Activated naive CD4-positive, alpha-beta T cell treated with anti-CD3 and anti-CD28 coated beads for 36 hours (primary cell): ENCODE data around the gene MERTK. TPM values are rescaled to one million over a fixed set of nuclear protein-coding genes. Genes with fewer than 3 reads are reported as not detected.
"Not testable (repeated sequence)": the region's sequence is repeated elsewhere in the genome, so short reads cannot be mapped to it uniquely, and the experiment has no call there.

Experiments
- CTCF ChIA-PET: fragments of 350-600 bp; sonication (Branson Sonifier 250); formaldehyde crosslinking; loops from one replicate; lab custom pipeline; 2021; ENCODE audit warnings: antibody characterized with exemption; lab: Charles Lee
- DNase-seq: peaks from one replicate; pipeline ENCODE4 v3.0.0-alpha.2; 2020
- H3K27ac Mint-ChIP-seq: one replicate; pipeline ENCODE4 v1.8.0; 2021; ENCODE audit warnings: mild to moderate bottlenecking, mixed read lengths
- H3K27me3 Mint-ChIP-seq: one replicate; pipeline ENCODE4 v1.8.0; 2021; ENCODE audit warnings: low read depth, mixed read lengths
- H3K36me3 Mint-ChIP-seq: one replicate; pipeline ENCODE4 v1.8.0; 2021; ENCODE audit warnings: low read depth, mixed read lengths
- H3K4me1 Mint-ChIP-seq: one replicate; pipeline ENCODE4 v1.8.0; 2021; ENCODE audit warnings: low read depth, mixed read lengths
- H3K4me3 Mint-ChIP-seq: one replicate; pipeline ENCODE4 v1.8.0; 2021; ENCODE audit warnings: mild to moderate bottlenecking, moderate library complexity, mixed read lengths
- H3K9me3 Mint-ChIP-seq: one replicate; pipeline ENCODE4 v1.8.0; 2021; ENCODE audit warnings: mixed read lengths
- intact Hi-C: fragments of 100-400 bp; cut with micrococcal nuclease; formaldehyde crosslinking; loops from one replicate; pipeline ENCODE4 v1.15.1; 2023
- total RNA-seq, 2 experiments: library from RNA; stranded (reverse); gene quantifications; one replicate each; pipeline ENCODE4 v1.2.3, GENCODE V29; 2021

MERTK gene
- total RNA-seq, 2 experiments from 2014 or later = 0.57 to 0.88 TPM

- Mint-ChIP-seq H3K27me3 (peaks cover 18% of the 10 kb centered on the region), H3K4me3 (peak overlapping the region; percentile 55), H3K36me3 (no peaks in the 10 kb centered on the region), H3K9me3 (no peaks in the 10 kb centered on the region), H3K27ac (no peak overlapping the region), H3K4me1 (peaks cover 9% of the 10 kb centered on the region)
- intact Hi-C loops = loop anchor here (1.0 kb wide), 1 partner anchor 149 kb away; no protein-coding TSS in a partner anchor
- DNase-seq = peak; percentile 37
- CTCF ChIA-PET = interaction anchor here (0.8 to 2.5 kb wide), 3 partner anchors 11 to 87 kb away, joined by 4 to 11 read pairs (median 4); no protein-coding TSS in a partner anchor
Observed at GRCh38 chr2:111898703-111899514, 502 bp downstream of the MERTK start.

GRCh38 chr2:111900859-111901258, 2.5 kb downstream of the MERTK start:
- Mint-ChIP-seq H3K27me3 (peaks cover 14% of the 10 kb centered on the region), H3K4me3 (no peak overlapping the region), H3K36me3 (no peaks in the 10 kb centered on the region), H3K4me1 (peaks cover 11% of the 10 kb centered on the region), H3K27ac (no peak overlapping the region), H3K9me3 (no peaks in the 10 kb centered on the region)
- peak; percentile 25 for DNase-seq
- intact Hi-C loops = no loop called here
- CTCF ChIA-PET = interaction anchor here (0.9 to 1.2 kb wide), 2 partner anchors 11 to 362 kb away, joined by 3 to 4 read pairs; no protein-coding TSS in a partner anchor

GRCh38 chr2:111903516-111903915, 5.1 kb downstream of the MERTK start:
- intact Hi-C loops = no loop called here
- Mint-ChIP-seq H3K27ac (no peak overlapping the region), H3K9me3 (no peaks in the 10 kb centered on the region), H3K27me3 (peaks cover 8% of the 10 kb centered on the region), H3K4me1 (peaks cover 18% of the 10 kb centered on the region), H3K4me3 (no peak overlapping the region), H3K36me3 (no peaks in the 10 kb centered on the region)
- CTCF ChIA-PET = no interaction called here
- no peak for DNase-seq

GRCh38 chr2:111903930-111904439, 5.6 kb downstream of the MERTK start:
- H3K4me1 Mint-ChIP-seq = peaks cover 18% of the 10 kb centered on the region
- intact Hi-C loops = no loop called here
- DNase-seq = no peak
- CTCF ChIA-PET = no interaction called here
- no peaks in the 10 kb centered on the region for H3K9me3 Mint-ChIP-seq
- no peaks in the 10 kb centered on the region for H3K36me3 Mint-ChIP-seq
- no peak overlapping the region for H3K4me3 Mint-ChIP-seq
- peaks cover 8% of the 10 kb centered on the region for H3K27me3 Mint-ChIP-seq
- H3K27ac Mint-ChIP-seq = no peak overlapping the region

GRCh38 chr2:111904726-111905474, 6.5 kb downstream of the MERTK start:
- Mint-ChIP-seq H3K36me3 (no peaks in the 10 kb centered on the region), H3K27me3 (no peaks in the 10 kb centered on the region), H3K4me3 (no peak overlapping the region), H3K27ac (no peak overlapping the region), H3K4me1 (peaks cover 15% of the 10 kb centered on the region), H3K9me3 (no peaks in the 10 kb centered on the region)
- no peak for DNase-seq
- CTCF ChIA-PET = no interaction called here
- intact Hi-C loops = no loop called here

- H3K9me3 Mint-ChIP-seq, DNase-seq, H3K36me3 Mint-ChIP-seq, H3K27ac Mint-ChIP-seq, H3K4me3 Mint-ChIP-seq, intact Hi-C loops, H3K27me3 Mint-ChIP-seq: not testable (repeated sequence)
- CTCF ChIA-PET = interaction anchor here (0.9 kb wide), 1 partner anchor 15 kb away, joined by 3 read pairs; no protein-coding TSS in a partner anchor
- H3K4me1 Mint-ChIP-seq = peaks cover 15% of the 10 kb centered on the region
Observed at GRCh38 chr2:111905475-111905869, 7.1 kb downstream of the MERTK start.

GRCh38 chr2:111905990-111906735, 7.8 kb downstream of the MERTK start:
- Mint-ChIP-seq H3K9me3 (no peaks in the 10 kb centered on the region), H3K4me3 (no peak overlapping the region), H3K4me1 (peaks cover 15% of the 10 kb centered on the region), H3K36me3 (no peaks in the 10 kb centered on the region), H3K27ac (no peak overlapping the region), H3K27me3 (no peaks in the 10 kb centered on the region)
- DNase-seq = peak; percentile 17
- intact Hi-C loops = loop anchor here (2.0 kb wide), 1 partner anchor 25 kb away; no protein-coding TSS in a partner anchor
- CTCF ChIA-PET = interaction anchor here (0.9 kb wide), 1 partner anchor 14 kb away, joined by 3 read pairs; no protein-coding TSS in a partner anchor

- intact Hi-C loops = no loop called here
- CTCF ChIA-PET = no interaction called here
- H3K4me3 Mint-ChIP-seq = no peak overlapping the region
- H3K27me3 Mint-ChIP-seq = no peaks in the 10 kb centered on the region
- no peak for DNase-seq
- no peak overlapping the region for H3K27ac Mint-ChIP-seq
- no peaks in the 10 kb centered on the region for H3K9me3 Mint-ChIP-seq
- H3K36me3 Mint-ChIP-seq = no peaks in the 10 kb centered on the region
- peaks cover 15% of the 10 kb centered on the region for H3K4me1 Mint-ChIP-seq
Observed at GRCh38 chr2:111908578-111908977, 10.2 kb downstream of the MERTK start.

- DNase-seq = no peak
- CTCF ChIA-PET = no interaction called here
- H3K4me3 Mint-ChIP-seq = no peak overlapping the region
Observed at GRCh38 chr2:111909079-111909478, 10.7 kb downstream of the MERTK start.

GRCh38 chr2:111909997-111910396, 11.6 kb downstream of the MERTK start:
- CTCF ChIA-PET = interaction anchor here (0.6 kb wide), 1 partner anchor 12 kb away, joined by 3 read pairs; no protein-coding TSS in a partner anchor
- H3K27ac Mint-ChIP-seq, intact Hi-C loops, H3K9me3 Mint-ChIP-seq, H3K36me3 Mint-ChIP-seq, DNase-seq, H3K4me3 Mint-ChIP-seq, H3K27me3 Mint-ChIP-seq: not testable (repeated sequence)
- peaks cover 15% of the 10 kb centered on the region for H3K4me1 Mint-ChIP-seq

More at GRCh38 chr2:111909079-111909478, 10.7 kb downstream of the MERTK start:
- H3K36me3 Mint-ChIP-seq = no peaks in the 10 kb centered on the region
- no peaks in the 10 kb centered on the region for H3K27me3 Mint-ChIP-seq
- peaks cover 15% of the 10 kb centered on the region for H3K4me1 Mint-ChIP-seq
- H3K9me3 Mint-ChIP-seq = no peaks in the 10 kb centered on the region
- no peak overlapping the region for H3K27ac Mint-ChIP-seq
- intact Hi-C loops = no loop called here

- no peak for DNase-seq
- no peaks in the 10 kb centered on the region for H3K9me3 Mint-ChIP-seq
- no peaks in the 10 kb centered on the region for H3K27me3 Mint-ChIP-seq
- no peaks in the 10 kb centered on the region for H3K36me3 Mint-ChIP-seq
- no peak overlapping the region for H3K4me3 Mint-ChIP-seq
- CTCF ChIA-PET = interaction anchor here (0.6 kb wide), 2 partner anchors 13 to 164 kb away, joined by 3 read pairs; no protein-coding TSS in a partner anchor
- intact Hi-C loops = no loop called here
- H3K4me1 Mint-ChIP-seq = peaks cover 14% of the 10 kb centered on the region
- H3K27ac Mint-ChIP-seq = no peak overlapping the region
Observed at GRCh38 chr2:111910609-111911277, 12.3 kb downstream of the MERTK start.
